Neural cell (in vitro differentiated cells): Measurements from ENCODE around the gene RCC2.

Source experiments
- EP300 ChIP-seq: fragments of 450-650 bp; conservative IDR thresholded peaks from 2 replicates; pipeline ENCODE4 v1.6.1; 2014; ENCODE audit warnings: antibody characterized with exemption, mild to moderate bottlenecking, moderate library complexity; ENCODE audit not compliant: poor library complexity, severe bottlenecking
- EZH2 ChIP-seq: fragments of 200-600, 300-800 bp; shearing (Covaris generic), sonication (generic); IDR thresholded peaks from 2 replicates; pipeline ENCODE4 v1.6.1; 2014; ENCODE audit warnings: antibody characterized with exemption, low read length, borderline replicate concordance, mild to moderate bottlenecking; ENCODE audit not compliant: insufficient read depth, poor library complexity, severe bottlenecking
- MXI1 ChIP-seq: fragments of 450-650 bp; conservative IDR thresholded peaks from 2 replicates; pipeline ENCODE4 v1.6.1; 2014; ENCODE audit warnings: antibody characterized with exemption, mild to moderate bottlenecking; ENCODE audit not compliant: poor library complexity, severe bottlenecking
- POLR2AphosphoS5 ChIP-seq: IDR thresholded peaks from 2 replicates; pipeline ENCODE4 v1.6.1; 2012
- RAD21 ChIP-seq: fragments of 450-650 bp; conservative IDR thresholded peaks from 2 replicates; pipeline ENCODE4 v1.6.1; 2014; ENCODE audit warnings: antibody characterized with exemption, mild to moderate bottlenecking, moderate library complexity
- REST ChIP-seq: IDR thresholded peaks from 2 replicates; pipeline ENCODE4 v1.6.1; 2012; ENCODE audit warnings: borderline replicate concordance
- SMC3 ChIP-seq: fragments of 450-650 bp; conservative IDR thresholded peaks from 2 replicates; pipeline ENCODE4 v1.6.1; 2014; ENCODE audit warnings: antibody characterized with exemption, mild to moderate bottlenecking, moderate library complexity; ENCODE audit not compliant: poor library complexity
- TAF1 ChIP-seq: IDR thresholded peaks from 2 replicates; pipeline ENCODE4 v1.6.1; 2012; ENCODE audit warnings: low read depth
- TF ChIP-seq, protein P1 (sequence below): fragments of 450-650 bp; IDR thresholded peaks from 2 replicates; pipeline ENCODE4 v1.5.1; 2014; ENCODE audit warnings: antibody characterized with exemption, mild to moderate bottlenecking, moderate library complexity; ENCODE audit not compliant: poor library complexity, severe bottlenecking

DNA sequence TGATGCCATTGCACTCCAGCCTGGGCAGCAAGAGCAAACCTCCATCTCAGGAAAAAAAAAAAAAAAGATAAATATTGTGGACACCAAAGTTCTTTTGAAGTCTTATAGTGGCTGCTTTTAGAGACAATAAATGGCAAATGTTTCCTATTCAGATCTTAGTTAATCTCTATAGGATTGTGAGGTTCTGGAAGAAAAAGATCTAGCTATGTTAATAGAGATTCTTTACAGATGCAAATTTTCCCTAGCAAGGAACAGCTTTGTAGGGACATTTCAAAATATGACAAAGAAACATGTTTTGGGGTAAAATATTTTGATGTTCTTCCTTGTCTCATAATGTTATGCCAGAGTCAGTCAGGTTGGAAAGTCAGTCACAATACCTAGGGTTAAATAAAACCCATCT is 24.5 kb upstream of the RCC2 start:
- no peak for TF ChIP-seq POLR2AphosphoS5
- TF ChIP-seq, protein P1, sequence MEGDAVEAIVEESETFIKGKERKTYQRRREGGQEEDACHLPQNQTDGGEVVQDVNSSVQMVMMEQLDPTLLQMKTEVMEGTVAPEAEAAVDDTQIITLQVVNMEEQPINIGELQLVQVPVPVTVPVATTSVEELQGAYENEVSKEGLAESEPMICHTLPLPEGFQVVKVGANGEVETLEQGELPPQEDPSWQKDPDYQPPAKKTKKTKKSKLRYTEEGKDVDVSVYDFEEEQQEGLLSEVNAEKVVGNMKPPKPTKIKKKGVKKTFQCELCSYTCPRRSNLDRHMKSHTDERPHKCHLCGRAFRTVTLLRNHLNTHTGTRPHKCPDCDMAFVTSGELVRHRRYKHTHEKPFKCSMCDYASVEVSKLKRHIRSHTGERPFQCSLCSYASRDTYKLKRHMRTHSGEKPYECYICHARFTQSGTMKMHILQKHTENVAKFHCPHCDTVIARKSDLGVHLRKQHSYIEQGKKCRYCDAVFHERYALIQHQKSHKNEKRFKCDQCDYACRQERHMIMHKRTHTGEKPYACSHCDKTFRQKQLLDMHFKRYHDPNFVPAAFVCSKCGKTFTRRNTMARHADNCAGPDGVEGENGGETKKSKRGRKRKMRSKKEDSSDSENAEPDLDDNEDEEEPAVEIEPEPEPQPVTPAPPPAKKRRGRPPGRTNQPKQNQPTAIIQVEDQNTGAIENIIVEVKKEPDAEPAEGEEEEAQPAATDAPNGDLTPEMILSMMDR: no peak
- no peak for TF ChIP-seq TAF1
- no peak for TF ChIP-seq SMC3
- TF ChIP-seq EZH2: no peak
- no peak for TF ChIP-seq REST
- no peak for TF ChIP-seq EP300
- TF ChIP-seq RAD21: no peak
- TF ChIP-seq MXI1: no peak
